GM12891 (cell line): ENCODE results near the gene PRKN.

ENCODE experiments used
- POLR2A ChIP-seq: IDR thresholded peaks from 2 replicates; pipeline ENCODE4 v1.6.1; 2011; ENCODE audit warnings: low read depth, low read length, control low read depth
- POU2F2 ChIP-seq: IDR thresholded peaks from 2 replicates; pipeline ENCODE4 v1.6.1; 2011; ENCODE audit warnings: low read depth, mild to moderate bottlenecking, control low read depth, low read length, moderate library complexity
- TAF1 ChIP-seq: IDR thresholded peaks from 2 replicates; pipeline ENCODE4 v1.6.1; 2011; ENCODE audit warnings: low read depth, low read length, control low read depth

- no peak for TF ChIP-seq POLR2A
- TF ChIP-seq TAF1: no peak
- no peak for TF ChIP-seq POU2F2
Observed at GRCh38 chr6:161696801-161697200, 1030.8 kb downstream of the PRKN start.
